Keratinocyte (primary cell): ENCODE results near the gene SUSD4. TPM values are rescaled to one million over a fixed set of nuclear protein-coding genes. Genes with fewer than 3 reads are reported as not detected.

Experiments used
- DNase-seq: peaks from one replicate; pipeline ENCODE4 v3.0.0-alpha.2; 2011; ENCODE audit warnings: low read depth, missing footprints, low spot score
- FAIRE-seq: peaks from 2 replicates; lab custom pipeline; 2011; peaks lifted over from hg19 to GRCh38; lab: Jason Lieb, UNC
- H2AFZ ChIP-seq: 2 replicates; pipeline ENCODE4 v1.6.0; 2012; ENCODE audit warnings: low read length, control low read depth, inconsistent platforms; ENCODE audit not compliant: control insufficient read depth
- H3K27ac ChIP-seq: 2 replicates; pipeline ENCODE4 v1.5.1; 2011; ENCODE audit warnings: low read length; ENCODE audit not compliant: control insufficient read depth, insufficient read depth
- H3K27me3 ChIP-seq: 3 replicates; pipeline ENCODE4 v1.6.0; 2011; ENCODE audit warnings: low read length; ENCODE audit not compliant: control insufficient read depth, insufficient read depth; ENCODE audit errors: extremely low read depth
- H3K36me3 ChIP-seq, 2 experiments: 2 replicates in 1 of 2; 3 replicates in 1 of 2; pipeline ENCODE4 v1.5.1; 2011; ENCODE audit warnings: low read length in 2 of 2, mild to moderate bottlenecking in 1 of 2; ENCODE audit not compliant: control insufficient read depth in 2 of 2, insufficient read depth in 2 of 2; ENCODE audit errors: extremely low read depth in 1 of 2
- H3K4me1 ChIP-seq: 3 replicates; pipeline ENCODE4 v1.5.1; 2011; ENCODE audit warnings: low read length; ENCODE audit not compliant: control insufficient read depth, insufficient read depth; ENCODE audit errors: extremely low read depth
- H3K4me2 ChIP-seq: 3 replicates; pipeline ENCODE4 v1.6.0; 2011; ENCODE audit warnings: low read depth, low read length; ENCODE audit not compliant: control insufficient read depth, insufficient read depth; ENCODE audit errors: extremely low read depth
- H3K4me3 ChIP-seq, 3 experiments: fragments of 200-600 bp in 1 of 3; sonication (generic) in 1 of 3; 2 replicates in 2 of 3; 3 replicates in 1 of 3; pipeline ENCODE4 v1.5.1; 2011 to 2016; ENCODE audit warnings: low read length in 3 of 3, mild to moderate bottlenecking in 3 of 3, control low read depth in 2 of 3, inconsistent platforms in 1 of 3, low read depth in 1 of 3, mixed read lengths in 1 of 3, mixed run types in 1 of 3, moderate library complexity in 1 of 3; ENCODE audit not compliant: control insufficient read depth in 2 of 3, insufficient read depth in 2 of 3; ENCODE audit errors: extremely low read depth in 1 of 3
- H3K79me2 ChIP-seq: 2 replicates; pipeline ENCODE4 v1.6.0; 2012; ENCODE audit warnings: low read length; ENCODE audit not compliant: control insufficient read depth, insufficient read depth
- H3K9ac ChIP-seq: 3 replicates; pipeline ENCODE4 v1.6.0; 2011; ENCODE audit warnings: low read length; ENCODE audit not compliant: control insufficient read depth, insufficient read depth; ENCODE audit errors: extremely low read depth
- H3K9me1 ChIP-seq: 3 replicates; pipeline ENCODE4 v1.6.0; 2011; ENCODE audit warnings: low read length; ENCODE audit not compliant: control insufficient read depth, insufficient read depth; ENCODE audit errors: extremely low read depth
- H3K9me3 ChIP-seq: 2 replicates; pipeline ENCODE4 v1.5.1; 2012; ENCODE audit warnings: low read depth, low read length; ENCODE audit not compliant: control insufficient read depth
- H4K20me1 ChIP-seq: 3 replicates; pipeline ENCODE4 v1.6.0; 2011; ENCODE audit warnings: low read length; ENCODE audit not compliant: control insufficient read depth, insufficient read depth; ENCODE audit errors: extremely low read depth
- CTCF ChIP-seq, 3 experiments: IDR thresholded peaks in 1 of 3; conservative IDR thresholded peaks in 1 of 3; optimal IDR thresholded peaks in 1 of 3; 2 replicates in 2 of 3; 3 replicates in 1 of 3; pipeline versions ENCODE3 to v1.5.1; 2011; ENCODE audit warnings: low read length in 3 of 3, mild to moderate bottlenecking in 3 of 3, moderate library complexity in 2 of 3, control low read depth in 1 of 3, inconsistent platforms in 1 of 3; ENCODE audit not compliant: insufficient read depth in 2 of 3; ENCODE audit errors: extremely low read depth in 1 of 3
- EZH2 ChIP-seq: IDR thresholded peaks from one replicate; pipeline ENCODE4 v1.6.1; 2012; ENCODE audit warnings: inconsistent platforms, mild to moderate bottlenecking, low read length, moderate library complexity
- dilution Hi-C: fragments of 300-500 bp; cut with MboI; formaldehyde crosslinking; loops from one replicate; pipeline ENCODE4 v1.7.0; 2020; ENCODE audit warnings: low sequenced_read_pairs; ENCODE audit not compliant: extremely low pct_ligation_motif_present
- polyA plus RNA-seq, 5 experiments: library from polyadenylated mRNA; depleted of rRNA in 3 of 5; stranded (reverse) in 3 of 5; stranded (forward) in 1 of 5; unstranded in 1 of 5; fragments of >200 nt; gene quantifications; 1 replicate in 1 of 5; 2 replicates in 3 of 5; 3 replicates in 1 of 5; pipeline versions ENCODE4 v1.2.1 to v1.2.3, GENCODE V29; 2011 to 2012; ENCODE audit warnings: missing spikeins in 2 of 5, low read depth in 1 of 5, low replicate concordance in 1 of 5

SUSD4 gene
- polyA plus RNA-seq, 1 donor (not counting 4 experiments of a cell fraction or from before 2014, with no cell fraction given), result 1.6 TPM

GRCh38 chr1:223352944-223353343 lies 11.0 kb downstream of the SUSD4 start:
- Histone ChIP-seq H3K27me3 (no peaks in the 10 kb centered on the region), H3K36me3 (no peaks in the 10 kb centered on the region), H3K4me3 (no peak overlapping the region), H2AFZ (no peak overlapping the region), H3K9ac (no peak overlapping the region), H3K4me1 (peaks cover 14% of the 10 kb centered on the region), H3K79me2 (no peaks in the 10 kb centered on the region), H4K20me1 (no peaks in the 10 kb centered on the region), H3K4me2 (no peak overlapping the region), H3K27ac (no peak overlapping the region), H3K9me1 (no peaks in the 10 kb centered on the region), H3K9me3 (no peaks in the 10 kb centered on the region)
- DNase-seq (no peak), FAIRE-seq (no peak)
- TF ChIP-seq CTCF (optimal IDR thresholded peaks at IDR 0.05 in 1 of 3, IDR thresholded peaks at IDR 0.05 in 1 of 3, conservative IDR thresholded peaks at IDR 0.05 in 1 of 3; ENCODE audit: extremely low read depth in 1 of 3, insufficient read depth in 2 of 3, low read length in 3 of 3) (no peak), EZH2 (no peak)
- dilution Hi-C loops, result no loop called here

DNA sequence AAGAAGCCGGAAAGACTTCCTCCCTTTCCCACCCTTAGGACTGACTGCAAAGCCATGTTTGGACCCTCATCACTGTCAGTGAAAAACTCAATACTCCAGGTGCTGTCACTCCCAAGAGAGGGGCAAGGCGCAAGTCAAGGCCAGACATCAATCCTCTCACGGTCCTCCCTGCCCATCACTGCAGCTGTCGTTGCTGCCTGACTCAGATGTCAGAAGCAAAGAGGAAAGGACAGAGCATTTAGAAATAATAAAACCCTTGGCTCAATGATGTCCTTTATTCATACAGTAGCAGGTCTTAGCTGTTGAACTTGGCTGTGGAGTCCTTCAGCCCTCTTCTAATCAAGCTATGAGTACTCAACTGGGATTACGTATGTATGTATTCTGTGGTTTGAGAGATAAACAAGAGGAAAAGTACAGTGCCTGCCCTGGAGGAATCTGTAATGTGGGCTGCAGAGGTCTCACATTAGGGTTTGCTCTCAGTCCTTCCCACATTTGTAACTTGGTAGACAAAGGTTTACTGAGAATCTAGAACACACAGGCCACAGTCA lies 13.5 kb downstream of the SUSD4 start:
- Histone ChIP-seq H3K9me1 (no peaks in the 10 kb centered on the region), H3K9me3 (no peaks in the 10 kb centered on the region), H3K4me2 (no peak overlapping the region), H3K9ac (no peak overlapping the region), H3K27ac (no peak overlapping the region), H3K79me2 (no peaks in the 10 kb centered on the region), H4K20me1 (no peaks in the 10 kb centered on the region), H3K4me3 (no peak overlapping the region), H2AFZ (no peak overlapping the region), H3K4me1 (peaks cover 5% of the 10 kb centered on the region), H3K36me3 (no peaks in the 10 kb centered on the region), H3K27me3 (no peaks in the 10 kb centered on the region)
- FAIRE-seq (no peak), DNase-seq (no peak)
- dilution Hi-C loops, result no loop called here
- TF ChIP-seq EZH2, result no peak
- TF ChIP-seq CTCF (optimal IDR thresholded peaks at IDR 0.05 in 1 of 3, IDR thresholded peaks at IDR 0.05 in 1 of 3, conservative IDR thresholded peaks at IDR 0.05 in 1 of 3; ENCODE audit: extremely low read depth in 1 of 3, insufficient read depth in 2 of 3, low read length in 3 of 3), result no peak
